Measurements from ENCODE around the gene GRID2.

GRID2 gene

DNA sequence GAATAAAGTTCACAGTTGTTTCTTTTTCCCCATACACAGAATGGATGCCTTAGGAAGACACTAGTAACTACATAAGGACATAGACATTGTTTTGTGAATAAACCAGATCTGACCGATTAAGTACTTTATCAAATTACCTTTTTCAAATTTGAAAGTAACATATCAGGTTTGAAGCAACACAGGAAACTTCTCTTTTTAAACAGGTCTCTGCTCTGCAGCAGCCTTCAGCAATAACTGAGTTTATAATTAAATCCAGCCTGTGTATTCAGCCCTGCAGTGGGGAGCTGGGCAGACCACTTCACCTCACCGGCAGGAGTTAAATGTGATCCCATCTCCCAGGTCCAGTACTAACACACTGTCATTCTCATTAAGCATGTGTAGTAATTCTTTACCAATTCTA is 1456.5 kb downstream of the GRID2 start:
- peaks cover 5% of the 10 kb centered on the region for H3K4me1 ChIP-seq (ENCODE audit: control insufficient read depth, low read depth, low read length)
- H3K27me3 ChIP-seq (ENCODE audit: control insufficient read depth, insufficient read depth, low read length) = no peaks in the 10 kb centered on the region
- no peak overlapping the region for H3K4me3 ChIP-seq (ENCODE audit: low read length)
- H3K27ac ChIP-seq (ENCODE audit: low read length) = no peak overlapping the region
- H3K36me3 ChIP-seq (ENCODE audit: control insufficient read depth, low read depth, low read length) = no peaks in the 10 kb centered on the region
- no peaks in the 10 kb centered on the region for H3K9me3 ChIP-seq (ENCODE audit: control insufficient read depth, low read depth, low read length)
- H3K9ac ChIP-seq (ENCODE audit: low read length) = no peak overlapping the region

DNA sequence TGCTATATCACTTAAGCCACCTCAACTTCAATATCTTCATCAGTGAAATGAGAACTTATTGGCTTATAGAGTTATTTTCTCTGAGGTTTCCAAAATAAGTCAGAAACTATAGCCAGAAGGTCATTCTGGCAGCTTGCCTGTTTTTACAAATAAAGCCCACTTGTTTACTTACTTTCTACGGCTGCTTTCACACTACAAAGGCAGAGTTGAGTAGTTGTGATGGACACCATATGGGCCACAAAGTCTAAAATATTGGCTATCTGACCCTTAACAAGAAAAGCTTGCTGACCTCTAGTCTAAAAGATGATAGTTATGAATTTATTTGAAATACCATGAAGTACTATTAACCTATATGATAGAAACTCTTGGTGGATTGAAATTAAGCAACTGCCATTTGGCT is 1457.5 kb downstream of the GRID2 start:
- Histone ChIP-seq H3K27me3 (ENCODE audit: control insufficient read depth, insufficient read depth, low read length) (no peaks in the 10 kb centered on the region), H3K27ac (ENCODE audit: low read length) (no peak overlapping the region), H3K9me3 (ENCODE audit: control insufficient read depth, low read depth, low read length) (no peaks in the 10 kb centered on the region), H3K9ac (ENCODE audit: low read length) (no peak overlapping the region), H3K4me3 (ENCODE audit: low read length) (no peak overlapping the region), H3K36me3 (ENCODE audit: control insufficient read depth, low read depth, low read length) (no peaks in the 10 kb centered on the region), H3K4me1 (ENCODE audit: control insufficient read depth, low read depth, low read length) (peaks cover 5% of the 10 kb centered on the region)

DNA sequence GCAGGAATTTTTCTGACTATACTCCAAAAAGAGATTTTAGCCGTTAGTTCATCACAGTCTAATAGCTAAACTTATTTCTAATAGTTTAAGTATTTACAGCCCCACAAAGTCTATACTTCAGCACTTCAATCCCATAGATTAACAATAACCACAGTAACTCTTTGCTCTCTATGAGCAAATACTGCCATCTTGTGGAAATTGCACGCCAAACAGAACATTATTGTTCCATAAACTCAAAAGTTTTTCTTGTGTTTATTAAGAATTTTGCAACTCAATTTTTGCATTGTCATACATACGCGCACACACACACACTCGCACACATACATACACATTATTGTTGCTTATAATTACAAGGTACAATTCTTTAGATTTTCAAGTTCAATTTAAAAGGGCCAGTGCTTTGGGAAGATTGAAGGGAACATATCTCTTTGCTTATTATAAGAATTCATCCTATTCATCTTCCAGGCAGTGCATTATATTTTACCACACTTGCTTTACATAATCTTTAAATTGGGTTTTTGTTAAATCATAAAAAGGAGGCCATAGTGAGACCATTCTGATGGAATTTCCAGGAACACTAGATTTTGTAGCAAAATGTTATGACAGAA is 1461.0 kb downstream of the GRID2 start:
- peaks cover 5% of the 10 kb centered on the region for H3K4me1 ChIP-seq (ENCODE audit: control insufficient read depth, low read depth, low read length)
- no peaks in the 10 kb centered on the region for H3K27me3 ChIP-seq (ENCODE audit: control insufficient read depth, insufficient read depth, low read length)
- H3K9ac ChIP-seq (ENCODE audit: low read length) = no peak overlapping the region
- no peak overlapping the region for H3K27ac ChIP-seq (ENCODE audit: low read length)
- H3K9me3 ChIP-seq (ENCODE audit: control insufficient read depth, low read depth, low read length) = no peaks in the 10 kb centered on the region
- H3K36me3 ChIP-seq (ENCODE audit: control insufficient read depth, low read depth, low read length) = no peaks in the 10 kb centered on the region
- H3K4me3 ChIP-seq (ENCODE audit: low read length) = no peak overlapping the region

DNA sequence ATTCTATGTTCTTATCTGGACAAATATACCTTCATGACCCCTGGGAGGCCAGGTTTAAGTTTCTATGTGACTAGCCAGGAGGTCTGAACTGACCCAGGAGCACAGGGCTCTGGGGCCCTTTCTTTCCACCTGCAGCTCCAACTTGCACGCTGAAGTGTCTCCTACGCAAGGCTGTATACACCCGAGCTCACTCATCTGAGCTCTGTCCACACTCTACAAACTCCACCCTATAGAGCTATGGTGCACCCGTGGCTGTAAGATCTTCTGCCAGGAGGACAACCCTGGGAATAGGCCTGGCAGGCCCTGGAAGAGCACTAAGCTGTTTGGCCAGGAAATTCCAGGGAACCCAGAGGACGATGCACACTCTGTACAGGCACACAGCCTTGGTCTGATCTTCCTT is 1464.2 kb downstream of the GRID2 start:
- Histone ChIP-seq H3K27me3 (ENCODE audit: control insufficient read depth, insufficient read depth, low read length) (no peaks in the 10 kb centered on the region), H3K9ac (ENCODE audit: low read length) (no peak overlapping the region), H3K4me3 (ENCODE audit: low read length) (no peak overlapping the region), H3K27ac (ENCODE audit: low read length) (no peak overlapping the region), H3K9me3 (ENCODE audit: control insufficient read depth, low read depth, low read length) (no peaks in the 10 kb centered on the region), H3K4me1 (ENCODE audit: control insufficient read depth, low read depth, low read length) (peaks cover 5% of the 10 kb centered on the region), H3K36me3 (ENCODE audit: control insufficient read depth, low read depth, low read length) (no peaks in the 10 kb centered on the region)

- Histone ChIP-seq H3K9me3 (ENCODE audit: control insufficient read depth, low read depth, low read length) (no peaks in the 10 kb centered on the region), H3K9ac (ENCODE audit: low read length) (no peak overlapping the region), H3K27ac (ENCODE audit: low read length) (no peak overlapping the region), H3K4me1 (ENCODE audit: control insufficient read depth, low read depth, low read length) (no peaks in the 10 kb centered on the region), H3K4me3 (ENCODE audit: low read length) (no peak overlapping the region), H3K27me3 (ENCODE audit: control insufficient read depth, insufficient read depth, low read length) (no peaks in the 10 kb centered on the region), H3K36me3 (ENCODE audit: control insufficient read depth, low read depth, low read length) (no peaks in the 10 kb centered on the region)
These were observed 1466.4 kb downstream of the GRID2 start for GRCh38 chr4:93770201-93770600.

GRCh38 chr4:93771640-93772411 is 1468.1 kb downstream of the GRID2 start:
- Histone ChIP-seq H3K9me3 (ENCODE audit: control insufficient read depth, low read depth, low read length) (no peaks in the 10 kb centered on the region), H3K4me1 (ENCODE audit: control insufficient read depth, low read depth, low read length) (no peaks in the 10 kb centered on the region), H3K4me3 (ENCODE audit: low read length) (no peak overlapping the region), H3K27me3 (ENCODE audit: control insufficient read depth, insufficient read depth, low read length) (no peaks in the 10 kb centered on the region), H3K27ac (ENCODE audit: low read length) (no peak overlapping the region), H3K36me3 (ENCODE audit: control insufficient read depth, low read depth, low read length) (no peaks in the 10 kb centered on the region), H3K9ac (ENCODE audit: low read length) (no peak overlapping the region)

DNA sequence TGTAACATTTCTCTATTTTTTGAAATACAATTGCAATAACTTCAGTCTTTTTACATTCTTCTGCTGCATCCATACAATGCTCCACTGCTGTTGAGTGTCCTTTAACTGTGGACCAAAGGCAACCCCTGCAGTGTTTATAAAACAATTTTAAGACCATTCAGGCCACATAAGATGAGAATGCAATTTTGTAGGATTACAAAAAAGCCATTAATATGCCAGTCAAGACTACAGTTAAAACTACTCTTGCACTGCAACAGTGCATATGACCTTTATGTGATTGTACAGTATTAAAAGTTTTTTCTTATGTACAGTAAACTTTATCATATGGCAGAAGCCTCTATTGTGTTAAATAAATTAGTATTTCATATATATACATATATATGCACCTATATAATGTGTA is 1469.1 kb downstream of the GRID2 start:
- Histone ChIP-seq H3K27ac (ENCODE audit: low read length) (no peak overlapping the region), H3K9ac (ENCODE audit: low read length) (no peak overlapping the region), H3K36me3 (ENCODE audit: control insufficient read depth, low read depth, low read length) (no peaks in the 10 kb centered on the region), H3K4me3 (ENCODE audit: low read length) (no peak overlapping the region), H3K4me1 (ENCODE audit: control insufficient read depth, low read depth, low read length) (no peaks in the 10 kb centered on the region), H3K9me3 (ENCODE audit: control insufficient read depth, low read depth, low read length) (no peaks in the 10 kb centered on the region), H3K27me3 (ENCODE audit: control insufficient read depth, insufficient read depth, low read length) (no peaks in the 10 kb centered on the region)

DNA sequence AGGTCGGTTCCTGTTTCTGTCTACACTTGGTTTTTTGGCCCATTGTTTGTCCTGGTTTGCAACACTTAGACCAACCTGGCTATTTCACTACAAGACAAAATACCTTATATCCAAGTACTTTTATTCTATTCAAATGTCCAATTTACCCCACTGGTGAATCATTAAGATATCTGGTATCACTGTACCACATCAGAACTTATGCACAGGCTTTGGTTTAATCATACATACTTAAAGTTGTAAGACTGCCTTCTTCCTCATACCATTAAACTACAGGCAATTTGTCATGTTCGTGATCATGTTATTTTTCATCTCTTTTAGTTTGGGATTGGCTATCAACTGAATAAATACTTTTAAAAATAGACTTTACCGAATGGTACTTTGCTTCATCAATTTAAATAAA is 1471.8 kb downstream of the GRID2 start:
- Histone ChIP-seq H3K9ac (ENCODE audit: low read length) (no peak overlapping the region), H3K9me3 (ENCODE audit: control insufficient read depth, low read depth, low read length) (no peaks in the 10 kb centered on the region), H3K27me3 (ENCODE audit: control insufficient read depth, insufficient read depth, low read length) (no peaks in the 10 kb centered on the region), H3K36me3 (ENCODE audit: control insufficient read depth, low read depth, low read length) (no peaks in the 10 kb centered on the region), H3K4me1 (ENCODE audit: control insufficient read depth, low read depth, low read length) (no peaks in the 10 kb centered on the region), H3K4me3 (ENCODE audit: low read length) (no peak overlapping the region), H3K27ac (ENCODE audit: low read length) (no peak overlapping the region)

DNA sequence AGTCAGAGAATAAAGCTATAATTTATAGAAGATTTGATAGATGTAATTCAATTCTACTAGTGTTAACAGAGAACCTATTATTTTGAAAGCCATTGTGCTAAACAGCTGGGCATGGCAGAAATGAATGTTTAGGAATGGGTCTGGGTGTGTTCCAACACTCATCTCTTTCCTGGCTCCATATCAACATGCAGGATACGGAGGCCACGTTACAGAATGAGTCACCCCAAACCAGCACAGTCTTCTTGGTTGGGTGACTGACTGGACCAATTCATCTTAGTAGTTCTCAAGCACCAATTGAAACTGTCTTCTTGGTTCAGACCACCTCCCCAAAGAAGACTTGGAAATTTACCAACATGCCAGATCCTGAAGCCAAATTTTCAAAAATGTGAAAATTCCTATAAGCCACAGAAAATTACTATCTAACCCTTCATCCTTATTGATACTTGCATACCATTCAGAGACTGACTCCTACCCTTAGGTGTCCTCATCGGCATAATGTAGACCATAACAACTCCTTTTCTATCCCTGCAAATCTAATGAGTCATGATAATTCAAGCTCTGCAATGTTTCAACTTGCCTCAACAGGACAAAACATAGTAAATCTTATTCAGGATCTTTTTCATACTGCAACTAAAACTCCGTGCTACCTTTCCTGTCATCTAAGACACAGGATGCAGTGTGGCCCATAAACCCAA is 1472.8 kb downstream of the GRID2 start:
- Histone ChIP-seq H3K9me3 (ENCODE audit: control insufficient read depth, low read depth, low read length) (no peaks in the 10 kb centered on the region), H3K27ac (ENCODE audit: low read length) (no peak overlapping the region), H3K4me1 (ENCODE audit: control insufficient read depth, low read depth, low read length) (no peaks in the 10 kb centered on the region), H3K27me3 (ENCODE audit: control insufficient read depth, insufficient read depth, low read length) (no peaks in the 10 kb centered on the region), H3K36me3 (ENCODE audit: control insufficient read depth, low read depth, low read length) (no peaks in the 10 kb centered on the region), H3K9ac (ENCODE audit: low read length) (no peak overlapping the region), H3K4me3 (ENCODE audit: low read length) (no peak overlapping the region)

DNA sequence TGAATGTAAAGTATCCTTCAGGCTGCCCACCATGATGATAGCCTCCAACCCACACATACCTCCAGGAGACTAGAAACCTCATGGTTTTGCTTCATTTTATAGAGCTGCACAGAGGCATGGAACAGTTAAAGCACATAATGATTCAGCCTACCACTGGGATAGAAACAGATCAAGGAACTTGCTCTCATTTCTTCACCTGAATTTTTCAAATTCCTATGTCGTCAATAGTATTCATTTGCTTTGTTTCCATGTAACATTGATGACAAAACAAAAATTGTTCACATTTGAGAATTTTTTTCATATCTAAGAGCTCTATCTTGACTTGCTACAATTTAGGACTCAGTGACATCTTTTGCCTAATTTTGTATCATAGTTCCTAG is 1473.3 kb downstream of the GRID2 start:
- Histone ChIP-seq H3K4me1 (ENCODE audit: control insufficient read depth, low read depth, low read length) (no peaks in the 10 kb centered on the region), H3K36me3 (ENCODE audit: control insufficient read depth, low read depth, low read length) (no peaks in the 10 kb centered on the region), H3K9me3 (ENCODE audit: control insufficient read depth, low read depth, low read length) (no peaks in the 10 kb centered on the region), H3K27ac (ENCODE audit: low read length) (no peak overlapping the region), H3K9ac (ENCODE audit: low read length) (no peak overlapping the region), H3K27me3 (ENCODE audit: control insufficient read depth, insufficient read depth, low read length) (no peaks in the 10 kb centered on the region), H3K4me3 (ENCODE audit: low read length) (no peak overlapping the region)

DNA sequence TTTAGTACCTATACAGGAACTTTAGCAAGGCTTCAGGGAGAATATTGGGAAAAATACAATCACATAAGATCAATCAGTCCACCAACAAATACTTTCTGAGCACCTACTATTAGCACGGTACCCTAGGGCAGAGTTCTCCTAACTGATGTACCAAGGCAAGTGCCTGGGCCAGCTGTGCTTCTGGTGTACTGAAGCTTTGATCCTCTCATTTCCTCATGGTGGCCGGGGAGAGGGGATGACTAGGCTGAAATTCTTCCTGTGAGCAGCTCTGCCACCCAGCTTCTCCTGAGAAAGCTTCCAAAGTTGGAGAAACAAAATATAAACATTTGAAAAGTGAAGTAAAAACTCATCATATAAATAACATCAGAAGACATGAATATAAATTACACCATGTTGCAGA is 1475.5 kb downstream of the GRID2 start:
- Histone ChIP-seq H3K9ac (ENCODE audit: low read length) (no peak overlapping the region), H3K27ac (ENCODE audit: low read length) (no peak overlapping the region), H3K27me3 (ENCODE audit: control insufficient read depth, insufficient read depth, low read length) (no peaks in the 10 kb centered on the region), H3K9me3 (ENCODE audit: control insufficient read depth, low read depth, low read length) (no peaks in the 10 kb centered on the region), H3K4me3 (ENCODE audit: low read length) (no peak overlapping the region), H3K4me1 (ENCODE audit: control insufficient read depth, low read depth, low read length) (no peaks in the 10 kb centered on the region), H3K36me3 (ENCODE audit: control insufficient read depth, low read depth, low read length) (no peaks in the 10 kb centered on the region)

- no peaks in the 10 kb centered on the region for H3K9me3 ChIP-seq (ENCODE audit: control insufficient read depth, low read depth, low read length)
These were observed 1476.3 kb downstream of the GRID2 start for GRCh38 chr4:93780080-93780479.

More at GRCh38 chr4:93780080-93780479, 1476.3 kb downstream of the GRID2 start:
- H3K27me3 ChIP-seq (ENCODE audit: control insufficient read depth, insufficient read depth, low read length) = no peaks in the 10 kb centered on the region
- H3K4me3 ChIP-seq (ENCODE audit: low read length) = no peak overlapping the region
- H3K27ac ChIP-seq (ENCODE audit: low read length) = no peak overlapping the region
- H3K36me3 ChIP-seq (ENCODE audit: control insufficient read depth, low read depth, low read length) = no peaks in the 10 kb centered on the region
- H3K4me1 ChIP-seq (ENCODE audit: control insufficient read depth, low read depth, low read length) = no peaks in the 10 kb centered on the region
- no peak overlapping the region for H3K9ac ChIP-seq (ENCODE audit: low read length)
